Mucosa of gallbladder (tissue), 1 donor: ENCODE results near the gene S100A16. TPM values are rescaled to one million over a fixed set of nuclear protein-coding genes. Genes with fewer than 3 reads are reported as not detected.
"Not testable (repeated sequence)": the region's sequence is repeated elsewhere in the genome, so short reads cannot be mapped to it uniquely, and the experiment has no call there.

Experiments
- DNase-seq: peaks from one replicate; pipeline ENCODE4 v3.0.0-alpha.2; 2020; ENCODE audit warnings: low spot score
- total RNA-seq: library from RNA; stranded (reverse); gene quantifications from one replicate; pipeline ENCODE4 v1.2.1, GENCODE V29; 2021
- donor health status: DM: no; HTN: no; CAD: no.

S100A16 gene
- total RNA-seq, 1 donor from 2014 or later = 86.7 TPM

GRCh38 chr1:153586347-153586746 lies 26.6 kb downstream of the S100A16 start:
- DNase-seq = no peak

- DNase-seq = no peak
These were observed 27.9 kb downstream of the S100A16 start for GRCh38 chr1:153585006-153585405.

- no peak for DNase-seq
These were observed 29.0 kb downstream of the S100A16 start for GRCh38 chr1:153583976-153584375.

GRCh38 chr1:153583514-153583913 lies 29.4 kb downstream of the S100A16 start:
- not testable (repeated sequence) for DNase-seq

- not testable (repeated sequence) for DNase-seq
These were observed 30.1 kb downstream of the S100A16 start for GRCh38 chr1:153582836-153583235.

GRCh38 chr1:153578936-153579335 lies 34.0 kb downstream of the S100A16 start:
- no peak for DNase-seq

- DNase-seq = no peak
These were observed 34.4 kb downstream of the S100A16 start for GRCh38 chr1:153578490-153578889.

GRCh38 chr1:153577624-153578051 lies 35.3 kb downstream of the S100A16 start:
- DNase-seq = no peak

- no peak for DNase-seq
These were observed 35.8 kb downstream of the S100A16 start for GRCh38 chr1:153577138-153577537.

- not testable (repeated sequence) for DNase-seq
These were observed 37.4 kb downstream of the S100A16 start for GRCh38 chr1:153575497-153575896.

- not testable (repeated sequence) for DNase-seq
These were observed 37.9 kb downstream of the S100A16 start for GRCh38 chr1:153575081-153575491.

GRCh38 chr1:153573351-153573750 lies 39.6 kb downstream of the S100A16 start:
- no peak for DNase-seq

- DNase-seq = peak; percentile 87
These were observed 40.3 kb downstream of the S100A16 start for GRCh38 chr1:153572569-153573015.

- DNase-seq = no peak
These were observed 41.2 kb downstream of the S100A16 start for GRCh38 chr1:153571706-153572105.

- DNase-seq = no peak
These were observed 42.1 kb downstream of the S100A16 start for GRCh38 chr1:153570874-153571273.

GRCh38 chr1:153569465-153569864 lies 43.5 kb downstream of the S100A16 start:
- DNase-seq = no peak

- DNase-seq = peak; percentile 89
These were observed 44.4 kb downstream of the S100A16 start for GRCh38 chr1:153568367-153569099.

- no peak for DNase-seq
These were observed 45.1 kb downstream of the S100A16 start for GRCh38 chr1:153567621-153568366.

- peak; percentile 96 for DNase-seq
These were observed 46.2 kb downstream of the S100A16 start for GRCh38 chr1:153566414-153567371.

- no peak for DNase-seq
These were observed 47.2 kb downstream of the S100A16 start, which contains the start of gene S100A2 for GRCh38 chr1:153565529-153566374. Gene S100A2, minus strand, starts transcription at chr1:153565844. Its CDS starts 1,967 bp downstream, at chr1:153563877.

GRCh38 chr1:153563991-153564390 lies 48.9 kb downstream of the S100A16 start:
- DNase-seq = no peak
